GM12878 (cell line): ENCODE data around the gene MFSD8. TPM values are rescaled to one million over a fixed set of nuclear protein-coding genes. Genes with fewer than 3 reads are reported as not detected.

Source experiments
- ATAC-seq: fragments of 200-7000 bp; cut with Tn5 transposase; 3 replicates; pipeline ENCODE4 v1.9.1; 2020; ENCODE audit warnings: mild to moderate bottlenecking, moderate library complexity
- BruUV-seq: library from RNA; stranded (reverse); fragments of 400-500 nt; replicated peaks from 2 replicates; lab custom pipeline; 2021; lab: Mats Ljungman, UMichigan
- CTCF ChIA-PET: fragments of 300-600 bp; sonication (Branson Sonifier 250); formaldehyde crosslinking; extraction: SDS; loops from one replicate; lab custom pipeline; 2021; ENCODE audit warnings: inconsistent platforms; lab: Yijun Ruan, JAX
- POLR2A ChIA-PET: fragments of 350-600 bp; formaldehyde crosslinking; extraction: SDS; loops from one replicate; lab custom pipeline; 2021; ENCODE audit warnings: inconsistent platforms; lab: Charles Lee
- RAD21 ChIA-PET: fragments of 300-600 bp; sonication (Branson Sonifier 250); formaldehyde crosslinking; loops from one replicate; lab custom pipeline; 2023; ENCODE audit warnings: antibody characterized with exemption; ENCODE audit not compliant: unreplicated experiment; lab: Charles Lee
- SMC1A ChIA-PET: fragments of 300-600 bp; sonication (Branson Sonifier 250); formaldehyde crosslinking; loops from one replicate; lab custom pipeline; 2023; ENCODE audit not compliant: unreplicated experiment, uncharacterized antibody; lab: Charles Lee
- DNase-seq: peaks from one replicate; pipeline ENCODE4 v3.0.0-alpha.2; 2011; ENCODE audit warnings: low read depth, low spot score
- FAIRE-seq: peaks from 3 replicates; lab custom pipeline; 2011; peaks lifted over from hg19 to GRCh38; lab: Jason Lieb, UNC
- H2AFZ ChIP-seq: 2 replicates; pipeline ENCODE4 v1.6.0; 2011; ENCODE audit warnings: low read depth, low read length, control low read depth; ENCODE audit not compliant: control insufficient read depth
- H3K27ac ChIP-seq: 2 replicates; pipeline ENCODE4 v1.5.1; 2011; ENCODE audit warnings: control low read depth; ENCODE audit not compliant: control insufficient read depth, insufficient read depth
- H3K27me3 ChIP-seq, 2 experiments: replicated peaks in 1 of 2; 2 replicates each; pipeline versions ENCODE4 v1.6.0 to v1.6.1; 2011; ENCODE audit warnings: low read length in 1 of 2; ENCODE audit not compliant: control insufficient read depth in 2 of 2, insufficient read depth in 2 of 2
- H3K36me3 ChIP-seq, 2 experiments: 2 replicates each; pipeline ENCODE4 v1.5.1; 2011; ENCODE audit warnings: low read length in 1 of 2; ENCODE audit not compliant: control insufficient read depth in 2 of 2, insufficient read depth in 2 of 2
- H3K4me1 ChIP-seq: 2 replicates; pipeline ENCODE4 v1.6.1; 2011; ENCODE audit warnings: mild to moderate bottlenecking, low read length, moderate library complexity, mixed read lengths; ENCODE audit not compliant: control insufficient read depth, insufficient read depth
- H3K4me2 ChIP-seq: 2 replicates; pipeline ENCODE4 v1.6.0; 2011; ENCODE audit warnings: control low read depth; ENCODE audit not compliant: control insufficient read depth, insufficient read depth
- H3K4me3 ChIP-seq: fragments of 200-600 bp; sonication (generic); 2 replicates; pipeline ENCODE4 v1.5.1; 2016
- H3K79me2 ChIP-seq: 2 replicates; pipeline ENCODE4 v1.6.0; 2011; ENCODE audit warnings: low read length; ENCODE audit not compliant: control insufficient read depth, insufficient read depth
- H3K9ac ChIP-seq: 2 replicates; pipeline ENCODE4 v1.8.0; 2011; ENCODE audit warnings: low read length, control low read depth, mixed read lengths; ENCODE audit not compliant: control insufficient read depth, insufficient read depth
- H3K9me3 ChIP-seq: replicated peaks from 3 replicates; pipeline ENCODE4 v1.5.1; 2011; ENCODE audit warnings: mild to moderate bottlenecking, low read length; ENCODE audit not compliant: control insufficient read depth, insufficient read depth
- H4K20me1 ChIP-seq: 2 replicates; pipeline ENCODE4 v1.6.0; 2011; ENCODE audit not compliant: control insufficient read depth, insufficient read depth
- HSF1 ChIP-seq: fragments of 150-350 bp; IDR thresholded peaks from 2 replicates; pipeline ENCODE4 v1.6.1; 2014; ENCODE audit warnings: mild to moderate bottlenecking, low read depth, low read length
- POLR2A ChIP-seq: IDR thresholded peaks from 2 replicates; pipeline ENCODE4 v1.6.1; 2011; ENCODE audit warnings: low read depth, mild to moderate bottlenecking, low read length
- SMC3 ChIP-seq: IDR thresholded peaks from 2 replicates; pipeline ENCODE4 v1.6.1; 2011; ENCODE audit warnings: low read length, improper control_type of control experiment, borderline replicate concordance
- ZBTB33 ChIP-seq: fragments of 450-650 bp; IDR thresholded peaks from 2 replicates; pipeline ENCODE4 v1.6.1; 2017; ENCODE audit warnings: mild to moderate bottlenecking
- WGBS: methylation state at CpG from one replicate; pipeline ENCODE4 v1.1.6; 2016; ENCODE audit warnings: low lambda C conversion rate; ENCODE audit not compliant: insufficient replicate concordance, insufficient coverage; ENCODE audit errors: missing lambda C conversion rate; 5-methylcytosine and 5-hydroxymethylcytosine counted together
- in situ Hi-C: fragments of 300-500 bp; cut with MboI; formaldehyde crosslinking; loops from 9 replicates; pipeline ENCODE4 v1.14.3; 2018; ENCODE audit warnings: mixed read lengths
- intact Hi-C: fragments of 100-400 bp; cut with micrococcal nuclease; formaldehyde crosslinking; loops from one replicate; pipeline ENCODE4 v1.14.2; 2022; ENCODE audit not compliant: unreplicated experiment
- polyA plus RNA-seq, 11 experiments: library from polyadenylated mRNA; depleted of rRNA in 4 of 11; unstranded in 6 of 11; stranded (reverse) in 5 of 11; fragments of >200 nt; fragmentation: Nextera tagmentation in 4 of 11; fragmentation: Illumina TruSeq in 1 of 11; extraction: Ambion mirVana in 4 of 11; extraction: Trizol in 1 of 11; gene quantifications; 1 replicate in 1 of 11; 2 replicates in 10 of 11; pipeline versions ENCODE4 v1.2.1 to v1.2.3, GENCODE V29; 2011 to 2016; ENCODE audit warnings: inconsistent platforms in 2 of 11, missing spikeins in 2 of 11, low read depth in 1 of 11
- total RNA-seq, 4 experiments: library from RNA; depleted of rRNA in 3 of 4; stranded (reverse); fragments of >200 nt in 3 of 4; fragmentation: Illumina TruSeq in 1 of 4; extraction: Trizol in 1 of 4; gene quantifications; 2 replicates each; pipeline versions ENCODE4 v1.2.1 to v1.2.3, GENCODE V29; 2013 to 2021
- TF ChIP-seq, protein P1 (sequence below): IDR thresholded peaks from 2 replicates; pipeline ENCODE4 v1.6.1; 2011; ENCODE audit warnings: low read depth, mild to moderate bottlenecking, low read length, moderate library complexity, borderline replicate concordance; ENCODE audit errors: extremely low read depth
- TF ChIP-seq, protein P2 (sequence below): IDR thresholded peaks from 2 replicates; pipeline ENCODE4 v1.6.1; 2012; ENCODE audit warnings: mild to moderate bottlenecking, low read depth, low read length

The MFSD8 gene
- total and polyA plus RNA-seq, 10 of the 15 experiments (the other 5 are each of a cell fraction or from before 2014, with no cell fraction given) = 12.7 to 29.9 (median 18.4) TPM

DNA sequence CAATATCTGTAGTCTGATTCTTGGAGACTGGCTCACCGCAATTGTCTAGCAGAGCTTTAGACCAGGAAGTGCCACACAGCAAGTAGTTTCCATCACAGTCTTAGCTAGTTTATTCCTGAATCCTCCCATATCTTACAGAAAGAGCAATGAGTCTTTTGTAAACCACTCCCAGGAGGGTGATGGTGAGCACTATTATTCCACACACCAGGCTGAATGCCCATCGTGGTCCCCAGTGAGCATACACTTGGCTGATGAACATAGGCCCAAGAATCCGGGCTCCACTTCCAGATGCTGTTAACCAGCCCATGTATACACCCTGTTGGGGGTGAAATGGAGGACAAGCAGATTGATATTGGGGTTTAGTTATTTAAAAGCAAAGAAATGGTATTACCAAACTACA lies 44.5 kb downstream of the MFSD8 start:
- in situ Hi-C loops = no loop called here
- SMC1A ChIA-PET = no interaction called here
- CTCF ChIA-PET = no interaction called here

More for the DNA sequence above, 44.5 kb downstream of the MFSD8 start:
- Histone ChIP-seq H3K9ac (no peak overlapping the region), H2AFZ (no peak overlapping the region), H3K36me3 (peaks cover 0 to 8% of the 10 kb centered on the region in 2 experiments; a peak in 2 of 4 replicates), H3K4me1 (no peaks in the 10 kb centered on the region), H3K4me2 (no peak overlapping the region), H3K27me3 (no peaks in the 10 kb centered on the region), H3K4me3 (no peak overlapping the region)
- intact Hi-C loops = no loop called here
- DNase-seq = no peak
- RAD21 ChIA-PET = no interaction called here
- TF ChIP-seq POLR2A (no peak), SMC3 (no peak), ZBTB33 (no peak), HSF1 (no peak)
- TF ChIP-seq, protein P1, sequence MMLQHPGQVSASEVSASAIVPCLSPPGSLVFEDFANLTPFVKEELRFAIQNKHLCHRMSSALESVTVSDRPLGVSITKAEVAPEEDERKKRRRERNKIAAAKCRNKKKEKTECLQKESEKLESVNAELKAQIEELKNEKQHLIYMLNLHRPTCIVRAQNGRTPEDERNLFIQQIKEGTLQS = no peak
- TF ChIP-seq, protein P2, sequence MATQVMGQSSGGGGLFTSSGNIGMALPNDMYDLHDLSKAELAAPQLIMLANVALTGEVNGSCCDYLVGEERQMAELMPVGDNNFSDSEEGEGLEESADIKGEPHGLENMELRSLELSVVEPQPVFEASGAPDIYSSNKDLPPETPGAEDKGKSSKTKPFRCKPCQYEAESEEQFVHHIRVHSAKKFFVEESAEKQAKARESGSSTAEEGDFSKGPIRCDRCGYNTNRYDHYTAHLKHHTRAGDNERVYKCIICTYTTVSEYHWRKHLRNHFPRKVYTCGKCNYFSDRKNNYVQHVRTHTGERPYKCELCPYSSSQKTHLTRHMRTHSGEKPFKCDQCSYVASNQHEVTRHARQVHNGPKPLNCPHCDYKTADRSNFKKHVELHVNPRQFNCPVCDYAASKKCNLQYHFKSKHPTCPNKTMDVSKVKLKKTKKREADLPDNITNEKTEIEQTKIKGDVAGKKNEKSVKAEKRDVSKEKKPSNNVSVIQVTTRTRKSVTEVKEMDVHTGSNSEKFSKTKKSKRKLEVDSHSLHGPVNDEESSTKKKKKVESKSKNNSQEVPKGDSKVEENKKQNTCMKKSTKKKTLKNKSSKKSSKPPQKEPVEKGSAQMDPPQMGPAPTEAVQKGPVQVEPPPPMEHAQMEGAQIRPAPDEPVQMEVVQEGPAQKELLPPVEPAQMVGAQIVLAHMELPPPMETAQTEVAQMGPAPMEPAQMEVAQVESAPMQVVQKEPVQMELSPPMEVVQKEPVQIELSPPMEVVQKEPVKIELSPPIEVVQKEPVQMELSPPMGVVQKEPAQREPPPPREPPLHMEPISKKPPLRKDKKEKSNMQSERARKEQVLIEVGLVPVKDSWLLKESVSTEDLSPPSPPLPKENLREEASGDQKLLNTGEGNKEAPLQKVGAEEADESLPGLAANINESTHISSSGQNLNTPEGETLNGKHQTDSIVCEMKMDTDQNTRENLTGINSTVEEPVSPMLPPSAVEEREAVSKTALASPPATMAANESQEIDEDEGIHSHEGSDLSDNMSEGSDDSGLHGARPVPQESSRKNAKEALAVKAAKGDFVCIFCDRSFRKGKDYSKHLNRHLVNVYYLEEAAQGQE = no peak
- TF ChIP-seq, all 136 proteins: peak for 0
- BruUV-seq = no TSS peak
- FAIRE-seq = no peak
- WGBS = 95% methylated on average over 3 of the region's 3 CpGs
- Histone ChIP-seq H3K27ac (no peak overlapping the region), H4K20me1 (no peaks in the 10 kb centered on the region), H3K9me3 (no peaks in the 10 kb centered on the region), H3K79me2 (no peaks in the 10 kb centered on the region)
- POLR2A ChIA-PET = no interaction called here
- ATAC-seq = no peak
